ENCODE results near the gene MARVELD3. TPM values are rescaled to one million over a fixed set of nuclear protein-coding genes. Genes with fewer than 3 reads are reported as not detected.
"Not testable (repeated sequence)": the region's sequence is repeated elsewhere in the genome, so short reads cannot be mapped to it uniquely, and the experiment has no call there.

The MARVELD3 gene
- total RNA-seq, 2 experiments from 2014 or later: not detected

DNA sequence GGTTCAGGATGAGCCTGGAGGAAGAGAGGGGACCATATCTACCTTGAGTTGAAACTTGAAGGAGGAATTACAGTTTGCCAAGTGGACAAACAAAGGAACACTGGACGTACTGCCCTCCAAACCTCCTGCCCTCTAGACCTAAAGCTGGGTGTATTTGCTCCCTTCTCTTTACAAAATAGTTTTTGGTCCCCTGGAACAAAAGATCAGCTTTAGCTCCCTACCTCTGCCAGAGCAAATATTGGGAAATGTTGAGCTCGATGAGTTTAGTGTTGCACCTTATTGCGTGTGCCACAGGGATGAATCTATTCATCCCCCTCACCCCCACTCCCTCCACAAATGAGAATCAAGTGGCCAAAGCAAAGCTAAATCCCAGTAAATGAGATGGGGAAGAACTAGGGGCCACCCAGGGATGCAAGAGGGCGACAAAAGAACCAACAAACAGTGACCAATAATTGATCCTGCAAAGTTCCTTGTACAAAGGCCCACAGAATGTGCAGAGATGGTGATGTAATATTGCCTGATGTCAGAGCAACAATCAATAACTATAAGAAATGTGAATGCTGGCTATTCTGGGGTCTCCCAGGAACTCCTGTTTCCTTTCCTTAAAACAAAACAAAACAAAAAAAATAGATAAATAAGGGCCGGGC is 31.9 kb upstream of the MARVELD3 start:
- peaks cover 0 to 17% of the 10 kb centered on the region in 2 experiments for H3K27me3 ChIP-seq (ENCODE audit: control insufficient read depth in 1 of 2, insufficient read depth in 2 of 2, low read length in 2 of 2)
- DNase-seq: no peak
- intact Hi-C loops (cut with DNase I, micrococcal nuclease): no loop called here
- ChIA-PET POLR2A (no interaction called here), CTCF (no interaction called here)
- no peak overlapping the region for H3K27ac Mint-ChIP-seq
- no peaks in the 10 kb centered on the region for H3K36me3 ChIP-seq (ENCODE audit: insufficient read depth, low read length)
- H3K4me3 Mint-ChIP-seq: no peak overlapping the region
- no peaks in the 10 kb centered on the region for H3K9me3 Mint-ChIP-seq
- H3K27me3 Mint-ChIP-seq: peaks cover 60% of the 10 kb centered on the region
- TF ChIP-seq CTCF (IDR thresholded peaks at IDR 0.05): no peak
- H3K4me3 ChIP-seq (ENCODE audit: low read length): no peak overlapping the region
- ATAC-seq (ENCODE audit: poor library complexity): no peak
- no peaks in the 10 kb centered on the region for H3K4me1 Mint-ChIP-seq (ENCODE audit: low read depth)
- no peak overlapping the region for H3K27ac ChIP-seq (ENCODE audit: low read depth in 1 of 2, low read length in 2 of 2)
- H3K9me3 ChIP-seq (ENCODE audit: control insufficient read depth in 1 of 2, insufficient read depth in 1 of 2, low read length in 2 of 2): no peaks in the 10 kb centered on the region
- no peaks in the 10 kb centered on the region for H3K4me1 ChIP-seq (ENCODE audit: insufficient read depth, low read length)
- no peaks in the 10 kb centered on the region for H3K36me3 Mint-ChIP-seq (ENCODE audit: low read depth)

DNA sequence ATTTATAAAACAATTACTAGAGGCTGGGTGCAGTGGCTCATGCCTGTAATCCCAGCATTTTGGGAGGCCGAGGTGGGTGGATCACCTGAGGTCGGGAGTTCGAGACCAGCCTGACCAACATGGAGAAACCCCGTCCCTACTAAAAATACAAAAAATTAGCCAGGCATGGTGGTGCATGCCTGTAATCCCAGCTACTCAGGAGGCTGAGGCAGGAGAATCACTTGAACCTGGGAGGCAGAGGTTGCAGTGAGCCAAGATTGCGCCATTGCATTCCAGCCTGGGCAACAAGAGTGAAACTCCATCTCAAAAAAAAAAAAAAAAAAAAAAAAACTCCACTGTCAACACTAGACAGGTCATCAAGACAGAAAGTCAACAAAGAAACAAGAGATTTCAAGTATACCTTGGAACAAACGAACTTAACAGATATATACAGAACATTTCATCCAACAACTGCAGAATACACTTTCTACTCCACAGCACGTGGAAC is 30.6 kb upstream of the MARVELD3 start:
- intact Hi-C loops (cut with DNase I, micrococcal nuclease); H3K4me3 Mint-ChIP-seq; POLR2A ChIA-PET; H3K36me3 Mint-ChIP-seq (ENCODE audit: low read depth); H3K4me3 ChIP-seq (ENCODE audit: low read length); DNase-seq; H3K27ac Mint-ChIP-seq; ATAC-seq (ENCODE audit: poor library complexity); H3K4me1 ChIP-seq (ENCODE audit: insufficient read depth, low read length); H3K4me1 Mint-ChIP-seq (ENCODE audit: low read depth); H3K27ac ChIP-seq (ENCODE audit: low read depth in 1 of 2, low read length in 2 of 2); H3K9me3 ChIP-seq (ENCODE audit: control insufficient read depth in 1 of 2, insufficient read depth in 1 of 2, low read length in 2 of 2); H3K36me3 ChIP-seq (ENCODE audit: insufficient read depth, low read length); H3K9me3 Mint-ChIP-seq; CTCF ChIA-PET: not testable (repeated sequence)
- H3K27me3 Mint-ChIP-seq: peaks cover 56% of the 10 kb centered on the region
- H3K27me3 ChIP-seq (ENCODE audit: control insufficient read depth in 1 of 2, insufficient read depth in 2 of 2, low read length in 2 of 2): peaks cover 0 to 17% of the 10 kb centered on the region in 2 experiments

- H3K4me1 Mint-ChIP-seq (ENCODE audit: low read depth); H3K4me3 ChIP-seq (ENCODE audit: low read length); H3K36me3 ChIP-seq (ENCODE audit: insufficient read depth, low read length); H3K9me3 ChIP-seq (ENCODE audit: control insufficient read depth in 1 of 2, insufficient read depth in 1 of 2, low read length in 2 of 2); ATAC-seq (ENCODE audit: poor library complexity); H3K9me3 Mint-ChIP-seq; H3K4me1 ChIP-seq (ENCODE audit: insufficient read depth, low read length); DNase-seq; H3K36me3 Mint-ChIP-seq (ENCODE audit: low read depth); POLR2A ChIA-PET; intact Hi-C loops (cut with DNase I, micrococcal nuclease); H3K4me3 Mint-ChIP-seq; H3K27ac Mint-ChIP-seq; H3K27ac ChIP-seq (ENCODE audit: low read depth in 1 of 2, low read length in 2 of 2): not testable (repeated sequence)
- peaks cover 0 to 12% of the 10 kb centered on the region in 2 experiments for H3K27me3 ChIP-seq (ENCODE audit: control insufficient read depth in 1 of 2, insufficient read depth in 2 of 2, low read length in 2 of 2)
- H3K27me3 Mint-ChIP-seq: peaks cover 37% of the 10 kb centered on the region
- CTCF ChIA-PET: interaction anchor here (1.5 kb wide), 1 partner anchor 12 kb away, joined by 4 read pairs; no protein-coding TSS in a partner anchor
Observed at GRCh38 chr16:71598426-71598825, 27.6 kb upstream of the MARVELD3 start.

DNA sequence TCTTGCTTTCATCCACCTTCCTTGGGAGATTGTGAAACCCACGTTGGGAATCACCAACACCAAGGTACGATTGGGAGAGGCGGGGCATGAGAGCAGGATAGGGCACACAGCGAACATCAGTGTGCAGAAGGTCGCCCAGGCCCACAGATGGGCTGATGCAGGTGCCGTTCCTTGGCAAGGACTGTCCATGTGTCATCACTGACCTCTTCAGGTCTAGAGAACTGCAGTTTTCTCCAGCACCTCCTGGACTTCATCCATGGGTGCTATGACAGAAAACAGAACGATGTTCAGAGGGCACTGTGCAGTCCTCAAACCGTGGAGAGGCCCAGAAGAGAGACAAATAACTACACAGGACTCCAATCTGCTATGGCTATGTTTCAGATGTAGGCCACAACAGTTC is 25.2 kb upstream of the MARVELD3 start:
- H3K27ac Mint-ChIP-seq: no peak overlapping the region
- POLR2A ChIA-PET: no interaction called here
- intact Hi-C loops (cut with DNase I, micrococcal nuclease): no loop called here
- Histone ChIP-seq H3K4me1 (ENCODE audit: insufficient read depth, low read length) (no peaks in the 10 kb centered on the region), H3K27me3 (ENCODE audit: control insufficient read depth in 1 of 2, insufficient read depth in 2 of 2, low read length in 2 of 2) (no peaks in the 10 kb centered on the region), H3K9me3 (ENCODE audit: control insufficient read depth in 1 of 2, insufficient read depth in 1 of 2, low read length in 2 of 2) (no peaks in the 10 kb centered on the region), H3K36me3 (ENCODE audit: insufficient read depth, low read length) (no peaks in the 10 kb centered on the region), H3K4me3 (ENCODE audit: low read length) (no peak overlapping the region), H3K27ac (ENCODE audit: low read depth in 1 of 2, low read length in 2 of 2) (no peak overlapping the region)
- no peak overlapping the region for H3K4me3 Mint-ChIP-seq
- CTCF ChIA-PET: no interaction called here
- no peaks in the 10 kb centered on the region for H3K9me3 Mint-ChIP-seq
- TF ChIP-seq CTCF (IDR thresholded peaks at IDR 0.05): no peak
- ATAC-seq (ENCODE audit: poor library complexity): no peak
- peaks cover 24% of the 10 kb centered on the region for H3K27me3 Mint-ChIP-seq
- DNase-seq: no peak
- no peaks in the 10 kb centered on the region for H3K4me1 Mint-ChIP-seq (ENCODE audit: low read depth)
- no peaks in the 10 kb centered on the region for H3K36me3 Mint-ChIP-seq (ENCODE audit: low read depth)
